ENCODE data around the gene GOLGA2.
"Not testable (repeated sequence)": the region's sequence is repeated elsewhere in the genome, so short reads cannot be mapped to it uniquely, and the experiment has no call there.

Gene GOLGA2

DNA sequence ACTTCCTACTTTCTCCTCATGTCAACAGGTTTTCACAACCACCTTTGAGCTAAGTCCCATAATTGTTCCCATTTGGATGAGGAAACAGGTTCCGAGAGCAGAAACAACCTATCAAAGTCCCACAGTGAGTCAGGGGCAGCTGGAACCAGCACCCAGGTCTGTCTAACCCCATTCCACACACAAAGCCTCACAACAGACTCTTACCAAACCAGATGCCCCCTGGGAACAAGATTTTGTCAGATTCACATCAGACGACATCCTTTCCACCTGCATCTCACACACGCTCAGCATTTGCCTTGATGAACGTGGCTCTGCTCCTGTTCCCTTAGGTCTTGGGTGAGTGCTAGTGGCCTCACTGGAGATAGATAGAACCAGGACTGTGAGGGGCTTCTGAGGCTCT is 17.3 kb upstream of the GOLGA2 start:
- no peak for DNase-seq

DNA sequence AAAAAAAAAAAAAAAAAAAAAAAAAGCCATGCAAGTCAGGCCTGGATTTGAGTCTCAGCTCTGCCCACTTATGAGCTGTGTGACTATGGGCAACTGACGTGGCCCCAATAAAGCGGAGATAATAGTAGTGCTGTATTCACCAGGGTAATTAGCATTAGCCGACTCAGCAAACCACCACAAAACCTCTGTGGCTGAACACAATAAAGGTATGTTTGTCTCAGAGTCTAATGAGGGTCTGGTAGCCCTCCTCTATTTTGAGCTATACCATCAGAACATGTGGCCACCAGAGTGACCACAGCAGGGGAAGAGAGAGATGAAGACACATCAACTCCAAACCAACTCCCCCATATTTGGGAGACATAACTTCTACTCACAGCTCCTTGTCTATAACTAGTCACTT is 16.2 kb upstream of the GOLGA2 start:
- no peak for DNase-seq

DNA sequence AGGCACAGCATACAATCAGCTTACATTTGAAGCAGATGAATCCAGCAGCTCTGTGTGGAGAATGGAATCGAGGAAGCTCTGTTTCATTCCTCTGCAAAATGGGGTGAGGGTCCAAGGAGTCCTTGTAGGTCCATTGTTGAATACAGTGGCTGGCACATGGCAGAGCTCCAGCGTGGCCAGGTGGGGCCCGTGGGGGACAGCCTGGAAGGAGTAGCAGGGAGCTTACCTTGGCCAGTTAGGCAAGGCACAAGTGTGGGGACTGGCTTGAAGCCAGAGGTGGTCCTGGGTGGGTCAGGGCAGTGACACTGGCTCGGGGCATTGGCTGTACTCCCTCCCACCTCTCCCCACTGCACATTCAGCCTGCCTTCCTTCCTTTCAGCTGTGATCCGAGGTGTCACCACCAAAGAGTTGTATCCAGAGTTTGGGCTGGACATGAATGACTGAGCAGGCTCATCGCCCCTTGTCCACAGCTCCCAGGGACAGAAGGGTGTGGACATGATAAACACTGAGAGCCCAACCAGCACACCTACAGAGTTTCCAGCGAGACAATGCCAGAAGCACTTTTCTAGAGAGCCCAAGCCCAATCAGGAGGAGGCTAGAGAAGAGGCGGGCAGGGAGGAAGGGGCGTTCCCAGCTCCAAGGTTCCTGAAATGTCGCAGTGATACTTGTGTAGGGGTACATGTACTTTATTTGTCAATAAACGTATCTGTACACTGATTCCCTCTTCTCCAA is 12.6 kb upstream of the GOLGA2 start:
- no peak for DNase-seq

DNA sequence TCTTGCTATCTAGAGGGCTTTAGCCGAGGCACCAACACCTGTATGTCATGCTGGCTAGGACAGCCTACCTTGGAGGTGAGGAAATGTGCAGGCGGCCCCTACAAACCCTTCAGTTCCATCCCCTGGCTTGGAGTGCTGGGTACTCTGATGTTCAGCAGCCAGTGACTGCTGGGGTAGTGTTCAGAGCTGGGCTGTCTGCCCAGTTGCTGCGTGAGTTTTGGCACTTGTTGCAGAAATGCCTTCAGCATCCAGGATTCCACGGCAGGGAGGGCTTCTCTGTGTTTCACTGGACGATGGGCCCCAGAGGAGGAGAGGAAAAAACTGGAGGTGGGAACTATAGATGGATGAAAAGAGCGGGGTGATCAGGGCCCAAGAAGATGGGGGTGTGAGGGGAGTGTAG is 10.6 kb upstream of the GOLGA2 start:
- DNase-seq, result peak; percentile 15

DNA sequence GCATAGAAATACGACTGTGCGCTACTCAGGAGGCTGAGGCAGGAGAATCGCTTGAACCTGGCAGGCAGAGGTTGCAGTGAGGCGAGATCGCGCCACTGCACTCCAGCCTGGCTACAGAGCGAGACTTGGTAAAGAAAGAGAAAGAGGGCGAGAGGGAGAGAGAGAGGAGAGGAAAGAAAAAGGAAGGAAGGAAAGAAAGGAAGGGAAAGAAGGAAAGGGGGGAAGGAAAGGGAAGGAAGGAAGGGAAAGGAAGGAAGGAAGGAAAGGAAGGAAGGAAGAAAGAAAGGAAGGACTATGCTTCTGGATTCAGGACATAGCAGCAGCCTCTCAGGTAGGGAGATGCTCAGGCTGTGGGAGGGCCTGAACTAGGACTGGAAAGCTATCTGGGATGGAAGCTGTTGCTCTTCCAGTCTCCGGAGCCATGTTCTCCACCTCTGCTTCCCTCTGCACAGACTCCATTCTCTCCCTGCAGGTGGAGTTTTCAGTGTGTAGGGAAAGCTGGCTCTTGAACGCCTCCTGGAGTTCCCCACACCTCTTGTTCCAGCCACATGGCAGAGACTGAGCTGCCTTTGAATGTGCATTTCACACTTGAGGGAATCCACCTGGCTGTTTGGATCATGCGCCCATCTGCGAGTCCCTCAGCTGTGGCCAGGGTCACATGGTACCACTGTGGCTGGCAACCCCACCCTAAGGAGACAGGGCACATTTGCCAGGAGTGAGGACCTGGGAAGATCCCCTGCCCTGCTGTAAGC is 9.4 kb upstream of the GOLGA2 start:
- DNase-seq, result no peak

DNA sequence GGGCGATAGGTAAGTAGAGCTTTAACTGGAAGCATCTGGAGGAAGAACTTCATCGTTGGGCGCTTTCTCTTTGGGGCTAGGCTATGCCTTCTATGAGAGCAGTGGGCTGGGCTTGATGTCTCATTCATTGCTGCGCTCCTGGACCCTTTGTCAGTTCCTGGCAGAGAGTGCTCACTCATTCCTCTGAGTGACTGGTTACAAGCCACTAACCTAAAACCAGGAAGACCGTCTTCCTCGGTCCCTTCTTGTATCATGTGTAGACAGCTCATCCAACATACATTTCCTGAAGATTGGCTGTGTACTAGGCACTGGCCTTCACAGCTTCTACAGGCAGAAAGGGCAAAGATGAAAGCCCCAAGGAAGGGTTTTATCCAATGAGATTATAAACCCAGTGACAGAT is 6.7 kb upstream of the GOLGA2 start:
- peak; percentile 90 for DNase-seq

DNA sequence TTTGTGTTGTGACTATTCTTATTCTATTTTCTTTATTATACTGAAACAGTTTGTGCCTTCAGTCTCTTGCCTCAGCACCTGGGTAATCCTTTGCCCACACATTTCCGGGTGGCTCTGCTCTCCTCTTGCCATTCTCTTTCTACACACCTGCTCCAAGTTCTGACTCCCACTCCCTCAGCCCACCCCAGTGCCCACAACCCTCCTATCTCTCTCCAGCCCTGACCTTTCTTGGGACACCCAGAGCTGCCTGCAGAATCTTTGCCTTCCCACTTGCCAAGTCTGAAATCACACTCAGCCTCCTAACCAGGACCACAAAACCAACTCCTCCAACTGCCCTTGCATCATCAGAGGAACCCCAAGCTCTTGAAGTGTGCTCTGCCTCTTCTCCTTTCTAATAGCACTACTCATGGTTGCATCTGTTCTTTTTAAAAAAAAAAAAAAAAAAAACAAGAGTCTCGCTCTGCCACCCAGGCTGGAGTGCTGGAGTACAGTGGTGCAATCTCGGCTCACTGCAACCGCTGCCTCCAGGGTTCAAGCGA is 4.3 kb upstream of the GOLGA2 start:
- DNase-seq, result no peak

DNA sequence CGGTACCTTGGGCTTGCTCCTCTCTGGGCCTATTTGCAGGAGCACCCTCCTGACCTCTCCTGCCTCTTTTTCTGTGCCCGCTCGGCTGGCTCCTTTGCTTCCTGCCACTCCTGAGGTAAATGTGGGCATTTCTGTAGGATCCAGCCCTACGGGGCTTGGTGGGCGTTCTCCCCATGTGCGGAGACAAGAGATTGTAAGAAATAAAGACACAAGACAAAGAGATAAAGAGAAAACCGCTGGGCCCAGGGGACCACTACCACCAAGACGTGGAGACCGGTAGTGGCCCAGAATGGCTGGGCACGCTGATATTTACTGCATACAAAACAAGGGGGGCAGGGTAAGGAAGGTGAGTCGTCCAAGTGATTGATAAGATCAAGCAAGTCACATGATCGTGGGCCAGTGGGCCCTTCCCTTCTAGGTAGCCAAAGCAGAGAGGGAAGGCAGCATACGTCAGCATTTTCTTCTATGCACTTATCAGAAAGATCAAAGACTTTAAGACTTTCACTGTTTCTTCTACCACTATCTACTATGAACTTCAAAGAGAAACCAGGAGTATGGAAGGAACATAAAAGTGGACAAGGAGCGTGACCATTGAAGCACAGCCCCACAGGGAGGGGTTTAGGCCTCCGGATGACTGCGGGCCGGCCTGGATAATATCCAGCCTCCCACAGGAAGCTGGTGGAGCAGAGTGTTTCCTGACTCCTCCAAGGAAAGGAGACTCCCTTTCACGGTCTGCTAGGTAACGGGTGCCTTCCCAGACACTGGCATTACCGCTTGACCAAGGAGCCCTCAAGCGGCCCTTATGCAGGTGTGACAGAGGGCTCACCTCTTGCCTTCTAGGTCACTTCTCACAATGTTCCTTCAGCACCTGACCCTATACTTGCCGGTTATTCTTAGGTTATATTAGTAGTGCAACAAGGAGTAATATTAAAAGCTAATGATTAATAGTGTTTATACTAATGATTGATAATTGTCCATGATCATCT is 3.6 kb upstream of the GOLGA2 start:
- not testable (repeated sequence) for DNase-seq

DNA sequence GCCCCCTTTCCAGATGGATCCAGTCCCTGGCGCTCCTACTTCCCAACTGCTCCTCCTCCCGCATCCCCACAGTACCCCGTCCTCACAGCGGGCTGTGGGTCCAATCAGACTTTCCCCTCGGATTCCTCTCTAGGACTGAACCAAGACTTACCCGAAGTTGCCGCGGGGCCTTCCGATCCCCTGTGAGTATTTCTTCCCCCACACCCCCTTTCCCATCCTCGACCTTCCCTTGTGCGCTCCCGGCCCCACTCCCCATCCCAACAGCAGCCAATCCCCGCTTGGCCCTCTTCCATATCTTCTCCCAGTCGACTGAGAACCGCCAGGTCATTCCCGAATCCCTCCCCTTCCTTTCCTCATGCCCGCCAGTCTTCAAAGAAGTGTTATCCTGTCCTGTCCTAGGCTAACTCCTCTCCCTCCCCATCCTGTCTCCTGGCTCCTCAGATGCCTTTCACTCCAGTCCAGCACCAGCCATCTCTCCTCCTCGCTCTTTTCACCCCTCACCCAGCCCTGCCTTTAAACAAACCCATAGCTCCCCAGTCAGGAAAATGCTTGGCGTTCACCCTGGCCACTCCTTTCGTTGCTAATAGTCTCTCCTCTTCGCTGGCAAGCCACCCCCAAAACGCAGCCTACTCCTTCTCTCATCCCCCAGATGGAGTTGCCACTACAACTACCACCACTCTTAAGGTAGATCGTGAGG is 915 bp upstream of the GOLGA2 start:
- peak; percentile 49 for DNase-seq

DNA sequence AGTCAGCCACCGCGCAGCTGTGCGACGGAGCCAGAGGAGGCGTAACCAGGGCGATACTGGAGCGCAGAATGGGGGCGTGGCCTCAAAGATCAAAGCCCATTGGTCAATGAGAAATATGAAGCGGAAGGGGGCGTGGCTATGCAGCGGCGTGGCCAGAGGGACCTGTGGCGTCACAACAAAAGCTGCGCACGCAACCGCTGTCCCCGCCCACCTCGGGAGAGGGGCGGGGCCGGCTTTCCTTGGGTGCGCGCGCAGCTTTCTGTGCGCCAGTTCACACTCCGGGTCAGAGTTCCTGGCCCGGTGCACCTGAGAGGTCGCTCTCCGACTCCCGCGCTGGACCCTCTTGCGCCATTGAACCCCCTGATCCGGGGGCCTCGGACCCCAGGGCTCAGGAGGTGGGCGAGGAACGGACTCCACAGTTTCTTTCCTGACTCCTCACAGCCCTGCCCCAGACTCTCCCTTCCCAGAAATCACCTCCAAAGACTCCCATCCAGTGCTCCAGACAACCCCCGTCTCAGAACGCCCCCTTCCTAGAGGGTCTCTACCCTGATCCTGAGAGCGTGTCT is 284 bp upstream of the GOLGA2 start, which contains the start of gene SWI5:
Gene SWI5, plus strand, starts transcription at position 269 of the 566 bp plus-strand sequence.
- DNase-seq, result peak; percentile 99

DNA sequence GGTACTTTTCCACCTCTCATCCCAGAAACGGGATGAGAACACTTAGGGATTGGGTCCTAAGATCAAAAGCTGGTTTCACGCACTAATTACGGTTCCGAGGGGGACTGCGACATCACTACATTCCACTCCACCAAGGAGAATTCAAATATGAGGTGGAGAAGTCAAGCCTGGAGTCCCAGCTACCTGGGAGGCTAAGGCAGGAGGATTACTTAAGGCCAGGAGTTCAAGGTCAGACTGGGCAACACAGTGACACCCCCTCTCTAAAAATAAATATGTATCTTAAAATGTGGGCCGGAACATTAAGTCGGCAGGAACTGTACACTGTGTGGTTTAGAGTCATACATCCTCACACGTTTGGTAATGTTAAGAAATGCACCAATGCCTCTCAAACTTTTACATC is 1.6 kb downstream of the GOLGA2 start:
- no peak for DNase-seq

DNA sequence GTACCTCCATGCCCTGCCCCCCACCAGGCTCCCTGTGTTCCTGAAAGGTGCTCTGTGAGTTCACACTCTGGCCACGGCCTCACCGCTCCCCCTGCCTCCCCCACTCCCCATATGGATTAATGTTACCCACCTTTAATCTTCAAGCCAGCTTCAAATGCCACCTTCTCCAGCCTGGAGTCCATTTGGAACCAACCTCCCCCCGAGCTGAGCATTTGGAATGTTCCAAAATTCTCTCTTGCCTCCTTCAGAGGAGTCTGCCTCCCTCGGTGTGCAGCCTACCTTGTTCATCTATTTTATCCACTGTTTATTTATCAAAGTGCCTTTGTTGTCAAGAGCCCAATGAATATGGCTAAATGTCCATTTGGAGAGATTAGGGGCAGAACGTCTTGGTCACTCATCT is 4.3 kb downstream of the GOLGA2 start:
- no peak for DNase-seq

DNA sequence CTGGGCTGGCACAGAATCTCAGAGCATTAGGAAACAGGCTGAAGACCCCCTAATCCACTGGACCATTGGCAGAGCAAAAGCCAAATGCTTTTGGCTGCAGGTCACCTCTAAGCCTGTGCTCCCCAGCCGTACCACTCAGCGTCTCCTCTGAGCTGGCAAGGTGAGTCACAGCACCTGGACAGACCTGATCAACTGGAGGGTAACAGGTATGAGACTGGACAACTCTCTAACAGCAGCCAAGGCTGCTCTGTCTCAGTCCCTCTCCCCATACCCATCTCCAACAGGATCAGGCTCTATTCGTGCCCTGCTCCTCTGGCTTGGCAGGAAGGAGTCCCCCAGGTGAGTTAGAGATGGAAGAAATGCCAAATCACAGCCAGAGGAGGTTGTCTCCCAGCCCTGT is 4.7 kb downstream of the GOLGA2 start:
- DNase-seq, result no peak

DNA sequence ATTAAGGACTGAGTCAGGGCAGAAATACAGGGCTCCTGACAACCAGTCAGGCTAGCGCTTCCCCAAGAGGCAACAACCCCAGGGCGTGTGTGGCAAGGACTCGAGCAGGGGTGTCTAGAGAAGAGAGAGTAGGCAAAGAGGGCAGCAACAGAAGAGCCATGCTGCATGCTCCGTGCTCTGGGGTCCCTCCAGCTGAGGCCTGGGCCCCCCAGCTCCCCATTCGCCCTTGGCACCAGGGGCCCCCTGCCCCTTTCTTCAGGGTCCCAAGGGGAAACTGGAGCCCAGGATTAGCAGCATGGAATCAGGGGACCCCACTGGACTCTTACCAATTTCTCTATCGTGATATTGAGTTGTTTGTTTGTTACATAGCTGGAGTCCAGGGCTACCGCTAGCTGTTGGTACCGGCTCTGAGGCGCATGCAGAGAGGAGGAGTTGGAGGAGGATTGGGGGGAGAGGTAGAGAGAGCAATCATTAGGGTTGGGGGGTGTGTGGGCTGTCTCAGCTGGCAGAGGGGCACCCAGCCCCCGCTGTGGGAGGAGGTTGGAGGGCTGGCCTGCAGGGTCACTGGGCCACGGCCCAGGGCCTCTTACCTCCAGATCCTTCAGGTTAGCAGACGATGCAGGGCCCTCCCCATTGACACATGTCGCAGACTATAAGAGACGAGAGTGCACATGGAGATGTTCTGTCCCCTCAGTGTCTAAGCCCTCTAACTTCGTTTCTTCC is 8.8 kb downstream of the GOLGA2 start:
- no peak for DNase-seq

DNA sequence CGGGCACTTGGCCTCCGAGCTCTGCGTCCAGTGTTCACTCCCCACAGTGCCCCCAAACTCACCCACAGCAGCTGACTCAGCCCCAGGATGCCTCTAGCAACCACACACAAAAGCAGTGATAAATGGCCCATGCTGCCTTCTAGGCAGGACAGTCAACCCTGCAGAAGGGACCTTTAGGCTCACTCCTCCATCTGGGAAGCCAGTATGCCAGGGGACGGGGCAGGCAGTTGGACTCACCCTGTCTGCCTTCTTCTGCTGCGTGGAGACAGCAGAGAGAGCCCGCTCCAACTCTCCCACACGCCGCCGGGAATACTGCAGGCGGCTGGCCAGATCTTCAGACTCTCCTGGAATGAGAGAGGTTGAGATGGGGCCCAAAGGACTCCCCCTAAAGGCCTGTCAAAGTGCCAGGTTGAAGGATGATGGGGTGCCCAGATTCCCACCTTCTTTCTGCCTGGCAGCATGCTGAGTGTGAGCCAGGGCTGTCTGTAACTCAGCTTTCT is 10.4 kb downstream of the GOLGA2 start:
- DNase-seq, result no peak

DNA sequence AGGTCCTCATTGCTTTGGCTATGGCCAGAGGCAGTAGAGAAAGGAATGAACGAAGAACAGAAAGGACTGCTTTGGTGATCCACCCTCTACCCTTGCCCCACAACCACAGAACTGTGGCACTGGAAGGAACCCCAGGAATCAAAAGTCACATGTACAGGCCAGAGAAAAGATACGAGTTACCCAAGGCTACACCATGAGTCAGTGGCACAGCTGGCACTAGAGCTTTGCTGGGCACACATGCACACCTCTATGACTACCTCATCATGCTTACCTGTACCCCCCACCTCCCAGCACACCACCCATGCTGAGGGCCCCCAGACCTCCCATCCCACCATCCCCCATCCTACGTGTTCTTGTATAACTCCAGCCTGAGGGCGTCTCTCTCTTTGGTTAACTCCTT is 13.1 kb downstream of the GOLGA2 start:
- no peak for DNase-seq

DNA sequence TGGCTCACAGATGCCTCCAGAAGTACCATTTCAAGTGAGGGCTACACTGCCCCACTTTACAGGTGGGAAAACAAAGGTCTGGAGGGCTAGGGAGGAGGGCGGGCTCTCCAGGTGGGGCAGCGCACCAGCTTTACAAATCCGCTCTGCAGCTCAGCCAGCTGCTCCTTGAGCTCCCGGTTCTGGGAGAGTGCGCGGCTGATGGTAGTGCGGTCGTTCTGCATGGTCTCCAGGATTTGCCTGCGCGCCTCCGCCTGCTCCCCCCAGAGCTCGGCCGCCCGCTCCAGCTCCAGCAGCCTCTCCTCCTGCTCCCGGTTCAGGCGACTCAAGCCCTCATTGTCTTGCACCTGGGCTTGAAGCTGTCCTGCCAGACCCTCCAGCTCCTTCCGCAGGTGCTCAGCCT is 15.5 kb downstream of the GOLGA2 start:
- no peak for DNase-seq

DNA sequence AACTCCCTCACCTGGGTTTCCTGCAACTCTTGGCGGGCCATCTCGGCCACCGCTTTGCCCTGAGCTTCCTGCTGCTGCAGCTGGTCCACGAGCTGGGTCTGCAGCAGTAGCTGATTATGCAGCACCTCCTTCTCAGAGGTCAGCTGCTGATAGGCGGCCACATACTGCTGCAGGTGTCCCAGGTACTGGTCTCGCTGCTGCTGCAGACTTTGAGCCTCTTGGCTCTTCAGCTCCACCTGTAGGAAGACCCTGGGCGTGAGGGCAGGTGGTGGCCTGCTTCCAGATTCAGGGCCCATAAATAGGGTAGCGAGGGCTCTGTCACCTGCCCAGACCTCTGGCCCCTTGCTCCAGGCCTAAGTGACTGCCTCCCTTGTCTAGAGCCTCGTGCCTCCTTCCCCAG is 16.7 kb downstream of the GOLGA2 start:
- no peak for DNase-seq

DNA sequence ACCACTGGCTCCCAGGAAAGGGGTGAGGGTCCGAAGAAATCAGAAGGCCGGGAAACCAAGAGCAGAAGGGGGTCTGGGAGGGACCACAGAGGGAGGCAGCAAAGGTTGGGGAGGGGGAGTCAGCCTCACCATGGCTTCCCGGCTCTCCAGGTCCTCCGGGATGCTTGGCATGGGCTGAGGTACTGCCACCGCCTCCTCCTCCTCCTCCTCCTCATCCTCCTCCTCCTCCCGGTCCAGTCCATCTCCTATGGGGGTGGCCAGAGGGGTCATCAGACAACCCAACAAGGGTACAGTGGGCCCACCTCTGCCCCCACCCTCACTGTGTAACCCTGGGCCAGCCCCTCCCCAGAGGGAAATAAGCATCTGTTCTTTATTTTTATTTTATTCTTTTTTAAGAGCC is 17.5 kb downstream of the GOLGA2 start:
- DNase-seq, result no peak

DNA sequence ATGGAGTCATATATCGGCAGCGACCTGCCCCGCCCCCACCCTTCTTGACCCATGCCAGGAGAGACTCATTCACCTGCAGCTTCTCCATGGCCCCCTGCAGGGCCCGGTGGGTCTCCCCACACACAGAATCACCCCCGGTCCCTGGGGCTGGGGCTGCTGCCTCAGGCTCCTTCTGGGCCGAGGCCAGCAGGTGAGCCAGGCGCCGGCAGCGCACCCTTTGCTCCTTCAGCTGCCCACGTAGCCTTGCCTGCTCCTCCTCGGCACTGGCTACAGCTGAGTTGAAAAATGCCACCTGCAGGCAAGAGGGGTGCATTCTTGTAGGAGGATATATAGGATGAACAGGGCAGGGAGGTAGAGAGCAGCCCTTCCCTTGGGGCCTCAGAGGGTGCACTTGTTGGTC is 17.9 kb downstream of the GOLGA2 start:
- no peak for DNase-seq
